Fibroblast of skin of left biceps (primary cell): ENCODE data around the gene CD3G.
"Not testable (repeated sequence)": the region's sequence is repeated elsewhere in the genome, so short reads cannot be mapped to it uniquely, and the experiment has no call there.

Source experiments
- DNase-seq, 2 experiments: peaks; one replicate each; pipeline ENCODE4 v3.0.0-alpha.2; 2013; ENCODE audit warnings: low read depth in 2 of 2

The CD3G gene

DNA sequence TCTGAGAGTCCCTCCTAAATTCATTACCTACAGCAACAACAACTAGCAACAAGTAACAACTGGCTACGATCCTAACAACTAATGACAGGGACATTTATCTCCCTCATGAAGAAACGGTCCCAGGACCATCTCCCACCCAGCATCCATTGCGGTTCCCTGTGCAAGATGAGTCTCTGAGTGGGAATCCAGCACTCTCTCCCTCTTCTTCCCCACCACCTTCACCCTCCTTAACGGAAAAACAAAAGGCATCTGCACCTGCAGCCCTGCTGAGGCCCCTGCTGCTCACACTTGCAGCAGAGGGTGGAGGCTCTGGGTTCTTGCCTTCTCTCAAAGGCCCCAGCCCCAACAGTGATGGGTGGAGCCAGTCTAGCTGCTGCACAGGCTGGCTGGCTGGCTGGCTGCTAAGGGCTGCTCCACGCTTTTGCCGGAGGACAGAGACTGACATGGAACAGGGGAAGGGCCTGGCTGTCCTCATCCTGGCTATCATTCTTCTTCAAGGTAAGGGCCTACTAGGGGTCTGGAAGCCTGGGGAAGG, at the start of gene CD3G:
Gene CD3G (plus strand): TSS at position 364 of the 535 bp plus-strand sequence. CDS start 80 bp downstream, at position 444.
- DNase-seq, result no peak

DNA sequence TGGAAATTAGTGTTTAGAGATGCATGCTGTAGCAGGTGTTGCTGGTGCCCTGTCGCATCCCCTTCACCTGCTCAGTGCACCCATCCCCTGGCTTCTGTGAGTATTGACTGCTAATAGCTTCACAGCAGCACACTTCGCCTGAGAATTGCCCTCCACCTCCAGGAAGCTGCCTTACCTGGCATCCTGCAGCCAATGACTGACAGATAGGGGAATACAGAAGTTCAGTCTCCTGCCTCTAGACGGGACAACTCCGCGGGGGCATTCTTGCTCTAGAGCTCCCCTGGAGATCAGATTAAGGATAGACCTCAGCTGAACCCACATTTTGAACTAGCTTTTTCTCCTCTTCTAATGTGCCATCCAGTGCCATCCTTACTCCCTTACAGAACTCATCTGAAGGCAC, 48.9 kb upstream of the CD3G start:
- no peak for DNase-seq

DNA sequence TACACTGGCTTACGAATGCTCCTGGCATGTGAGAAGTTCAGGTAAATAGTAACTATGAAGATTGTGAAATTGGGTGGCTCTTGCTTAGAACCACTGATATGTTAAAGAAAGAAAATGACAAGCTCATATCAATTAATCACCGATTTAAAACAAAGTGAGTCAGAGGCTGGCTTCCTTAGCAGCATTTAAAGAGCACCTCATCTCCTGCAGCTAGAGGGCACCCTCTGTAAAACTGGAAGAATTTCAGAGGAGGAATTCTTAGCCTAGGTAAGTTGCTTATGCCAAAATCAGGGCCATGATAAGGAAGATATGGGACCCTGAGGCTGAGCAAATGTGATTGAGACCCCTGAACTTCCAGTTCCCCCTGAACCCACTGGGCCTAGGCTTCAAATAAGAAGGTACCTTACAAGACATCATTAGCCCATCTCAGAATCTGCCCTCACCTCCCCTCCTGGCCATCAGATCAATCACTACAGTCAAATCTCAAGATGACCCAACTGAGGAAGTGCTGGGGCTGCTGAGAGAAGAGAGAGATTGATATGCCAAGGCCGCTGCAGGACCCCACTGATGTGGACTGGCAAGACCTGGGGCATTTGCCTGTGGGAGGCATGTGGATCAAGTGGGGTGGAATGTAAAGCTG, 48.2 kb upstream of the CD3G start:
- DNase-seq, result no peak

GRCh38 chr11:118301600-118302195, 42.4 kb upstream of the CD3G start:
- DNase-seq, result no peak

DNA sequence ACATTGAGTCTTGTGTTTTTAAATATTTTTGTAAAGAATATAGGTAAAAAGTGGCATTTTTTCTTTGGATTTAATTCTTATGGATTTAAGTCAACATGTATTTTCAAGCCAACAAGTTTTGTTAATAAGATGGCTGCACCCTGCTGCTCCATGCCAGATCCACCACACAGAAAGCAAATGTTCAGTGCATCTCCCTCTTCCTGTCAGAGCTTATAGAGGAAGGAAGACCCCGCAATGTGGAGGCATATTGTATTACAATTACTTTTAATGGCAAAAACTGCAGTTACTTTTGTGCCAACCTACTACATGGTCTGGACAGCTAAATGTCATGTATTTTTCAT, 39.9 kb upstream of the CD3G start:
- DNase-seq, result no peak

GRCh38 chr11:118304568-118305248, 39.4 kb upstream of the CD3G start, which contains the start of gene CD3E:
CD3E (plus strand) TSS chr11:118304730; CDS start chr11:118304953, 223 bp downstream.
- no peak for DNase-seq

GRCh38 chr11:118305726-118306125, 38.4 kb upstream of the CD3G start:
- no peak for DNase-seq

GRCh38 chr11:118306556-118306955, 37.6 kb upstream of the CD3G start:
- no peak for DNase-seq

DNA sequence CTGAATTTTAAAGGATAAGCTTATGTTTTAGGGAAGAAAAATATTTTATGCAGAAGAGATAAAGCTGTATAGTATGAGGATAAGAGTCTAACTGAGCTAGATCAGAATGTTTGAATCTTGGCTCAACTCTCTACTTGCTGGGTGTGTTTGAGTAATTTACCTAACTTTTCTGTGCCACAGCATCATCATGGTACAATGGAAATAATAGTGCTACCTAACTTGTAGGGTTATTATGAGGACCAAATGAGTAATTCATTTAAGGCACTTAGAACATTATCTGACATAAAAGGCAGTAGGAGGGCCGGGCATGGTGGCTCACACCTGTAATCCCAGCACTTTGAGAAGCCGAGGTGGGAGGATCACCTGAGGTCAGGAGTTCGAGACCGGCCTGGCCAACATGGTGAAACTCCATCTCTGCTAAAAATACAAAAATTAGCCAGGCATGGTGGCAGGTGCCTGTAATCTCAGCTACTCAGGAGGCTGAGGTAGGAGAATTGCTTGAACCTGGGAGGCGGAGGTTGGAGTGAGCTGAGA, 35.1 kb upstream of the CD3G start:
- DNase-seq, result not testable (repeated sequence)

- DNase-seq, result no peak
Measured at GRCh38 chr11:118310271-118310670, 33.9 kb upstream of the CD3G start.

DNA sequence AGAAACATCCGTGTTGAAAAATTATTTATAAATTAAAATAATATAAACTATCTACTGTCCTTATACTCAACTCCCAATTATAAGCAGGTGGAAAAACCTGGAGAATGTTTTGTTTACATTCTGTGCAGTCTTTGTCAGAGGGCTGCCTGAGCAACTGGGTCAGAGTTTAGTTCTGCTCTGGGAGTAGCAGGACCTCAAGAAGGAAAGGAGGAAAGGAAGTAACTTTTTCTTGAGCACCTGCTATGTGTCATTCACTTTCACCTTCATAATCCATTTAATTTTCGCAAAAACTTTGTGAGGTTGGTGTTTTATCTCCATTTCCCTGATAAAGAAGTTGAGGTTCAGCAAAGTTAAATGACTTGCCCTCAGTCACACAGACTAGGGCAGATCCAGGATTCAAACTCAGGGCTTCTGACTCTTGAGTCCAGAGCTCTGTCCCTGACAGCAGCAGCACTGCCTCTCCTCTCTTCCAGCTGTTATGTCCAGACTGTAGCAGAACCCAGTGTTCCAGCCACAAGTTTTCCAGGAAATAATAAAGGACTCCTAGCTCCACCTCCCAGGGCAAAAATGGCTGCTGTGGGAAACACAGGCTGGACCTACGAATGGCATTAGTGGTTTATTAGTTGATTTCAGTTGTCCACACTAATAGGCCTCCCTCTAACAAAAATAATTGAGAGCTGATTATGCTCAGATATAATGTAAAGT, 33.2 kb upstream of the CD3G start:
- DNase-seq, result no peak

GRCh38 chr11:118311518-118311917, 32.6 kb upstream of the CD3G start:
- no peak for DNase-seq

- no peak for DNase-seq
Measured at GRCh38 chr11:118312328-118312727, 31.8 kb upstream of the CD3G start.

DNA sequence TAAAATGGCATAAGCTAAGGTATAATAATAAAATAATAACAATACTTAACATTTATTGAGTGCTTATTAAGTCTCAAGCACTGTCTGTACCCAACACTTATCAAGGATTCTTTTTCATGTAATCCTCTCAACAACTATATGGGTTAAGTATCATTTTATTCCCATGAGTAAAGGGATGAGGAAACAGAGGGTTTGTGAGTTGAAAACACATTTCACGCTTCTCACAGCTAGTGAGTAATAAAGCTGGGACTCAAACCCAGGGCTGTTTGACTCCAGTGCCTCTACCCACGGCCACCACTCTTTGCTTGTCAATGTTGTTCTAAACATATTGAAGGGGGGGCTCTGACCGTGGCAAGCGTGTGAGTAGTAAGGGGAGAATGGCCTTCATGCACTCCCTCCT, 30.9 kb upstream of the CD3G start:
- DNase-seq, result no peak

- no peak for DNase-seq
Measured at GRCh38 chr11:118314988-118315411, 29.1 kb upstream of the CD3G start.

- no peak for DNase-seq
Measured at GRCh38 chr11:118318124-118318523, 26.0 kb upstream of the CD3G start.

- DNase-seq, result no peak
Measured at GRCh38 chr11:118318581-118319336, 25.4 kb upstream of the CD3G start.

GRCh38 chr11:118319337-118319707, 24.8 kb upstream of the CD3G start:
- no peak for DNase-seq

DNA sequence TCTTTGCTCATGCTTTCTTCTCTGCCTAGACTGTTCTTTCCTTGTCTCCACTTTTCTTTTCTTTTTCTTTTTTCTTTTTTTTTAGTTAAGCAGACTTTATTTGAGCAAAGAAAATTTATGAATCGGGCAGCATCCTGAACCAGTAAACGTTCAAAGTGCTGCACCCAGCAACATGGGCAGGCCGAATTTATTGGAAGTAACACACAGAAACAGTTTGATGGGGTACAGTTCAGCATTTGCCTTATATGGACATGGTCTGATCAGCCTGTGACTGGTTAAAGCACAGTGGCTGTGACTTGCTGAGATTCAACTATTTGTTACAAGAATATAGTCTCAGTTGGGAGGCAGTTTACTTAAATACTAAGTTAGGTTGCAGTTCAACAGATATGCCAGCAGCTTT, 23.6 kb upstream of the CD3G start:
- DNase-seq, result no peak

GRCh38 chr11:118321386-118322082, 22.6 kb upstream of the CD3G start:
- no peak for DNase-seq

- no peak for DNase-seq
Measured at GRCh38 chr11:118322721-118323120, 21.4 kb upstream of the CD3G start.
